ENCODE results near the gene RHBDL1.

RHBDL1 gene

GRCh38 chr16:633336-634050, 42.0 kb upstream of the RHBDL1 start:
- Histone ChIP-seq H3K4me1 (ENCODE audit: insufficient read depth, low read length) (peaks cover 15% of the 10 kb centered on the region; the same call in 1 of the 2 replicates), H3K9me3 (ENCODE audit: control insufficient read depth, insufficient read depth, low read length) (no peaks in the 10 kb centered on the region), H3K36me3 (ENCODE audit: insufficient read depth, low read length) (no peaks in the 10 kb centered on the region), H3K9ac (ENCODE audit: low read depth, low read length) (no peak overlapping the region)

- peaks cover 18% of the 10 kb centered on the region; the same call in 1 of the 2 replicates for H3K4me1 ChIP-seq (ENCODE audit: insufficient read depth, low read length)
Measured at GRCh38 chr16:634051-634670, 41.3 kb upstream of the RHBDL1 start.

GRCh38 chr16:634996-635395, 40.5 kb upstream of the RHBDL1 start:
- H3K9ac ChIP-seq (ENCODE audit: low read depth, low read length): no peak overlapping the region; the same call in 1 of the 2 replicates
- no peaks in the 10 kb centered on the region for H3K9me3 ChIP-seq (ENCODE audit: control insufficient read depth, insufficient read depth, low read length)
- H3K4me1 ChIP-seq (ENCODE audit: insufficient read depth, low read length): peaks cover 14% of the 10 kb centered on the region; the same call in 1 of the 2 replicates
- no peaks in the 10 kb centered on the region for H3K36me3 ChIP-seq (ENCODE audit: insufficient read depth, low read length)

More at GRCh38 chr16:634051-634670, 41.3 kb upstream of the RHBDL1 start:
- Histone ChIP-seq H3K9ac (ENCODE audit: low read depth, low read length) (no peak overlapping the region), H3K36me3 (ENCODE audit: insufficient read depth, low read length) (no peaks in the 10 kb centered on the region), H3K9me3 (ENCODE audit: control insufficient read depth, insufficient read depth, low read length) (no peaks in the 10 kb centered on the region)

GRCh38 chr16:635573-636205, 39.8 kb upstream of the RHBDL1 start:
- Histone ChIP-seq H3K36me3 (ENCODE audit: insufficient read depth, low read length) (no peaks in the 10 kb centered on the region), H3K4me1 (ENCODE audit: insufficient read depth, low read length) (peaks cover 11% of the 10 kb centered on the region; the same call in 1 of the 2 replicates), H3K9me3 (ENCODE audit: control insufficient read depth, insufficient read depth, low read length) (no peaks in the 10 kb centered on the region), H3K9ac (ENCODE audit: low read depth, low read length) (peak overlapping the region; percentile 74)

GRCh38 chr16:636206-637080, 39.0 kb upstream of the RHBDL1 start, which contains the start of gene METTL26:
Gene METTL26 (minus strand): TSS chr16:636305. CDS start chr16:636290, 15 bp downstream.
- Histone ChIP-seq H3K4me1 (ENCODE audit: insufficient read depth, low read length) (peaks cover 11% of the 10 kb centered on the region; the same call in 1 of the 2 replicates), H3K9ac (ENCODE audit: low read depth, low read length) (peak within 1 kb of the TSS; percentile 74), H3K36me3 (ENCODE audit: insufficient read depth, low read length) (no peaks in the 10 kb centered on the region), H3K9me3 (ENCODE audit: control insufficient read depth, insufficient read depth, low read length) (no peaks in the 10 kb centered on the region)

- Histone ChIP-seq H3K36me3 (ENCODE audit: insufficient read depth, low read length) (no peaks in the 10 kb centered on the region), H3K4me1 (ENCODE audit: insufficient read depth, low read length) (peaks cover 11% of the 10 kb centered on the region; the same call in 1 of the 2 replicates), H3K9ac (ENCODE audit: low read depth, low read length) (peak overlapping the region; percentile 74; the same call in 1 of the 2 replicates), H3K9me3 (ENCODE audit: control insufficient read depth, insufficient read depth, low read length) (no peaks in the 10 kb centered on the region)
Measured at GRCh38 chr16:637081-638018, 38.1 kb upstream of the RHBDL1 start.

GRCh38 chr16:638034-638543, 37.4 kb upstream of the RHBDL1 start:
- no peaks in the 10 kb centered on the region for H3K9me3 ChIP-seq (ENCODE audit: control insufficient read depth, insufficient read depth, low read length)
- H3K36me3 ChIP-seq (ENCODE audit: insufficient read depth, low read length): no peaks in the 10 kb centered on the region
- peaks cover 11% of the 10 kb centered on the region; the same call in 1 of the 2 replicates for H3K4me1 ChIP-seq (ENCODE audit: insufficient read depth, low read length)
- no peak overlapping the region for H3K9ac ChIP-seq (ENCODE audit: low read depth, low read length)

GRCh38 chr16:638836-639235, 36.6 kb upstream of the RHBDL1 start:
- no peaks in the 10 kb centered on the region for H3K36me3 ChIP-seq (ENCODE audit: insufficient read depth, low read length)
- peaks cover 11% of the 10 kb centered on the region; the same call in 1 of the 2 replicates for H3K4me1 ChIP-seq (ENCODE audit: insufficient read depth, low read length)

GRCh38 chr16:640614-641013, 34.9 kb upstream of the RHBDL1 start:
- Histone ChIP-seq H3K9me3 (ENCODE audit: control insufficient read depth, insufficient read depth, low read length) (no peaks in the 10 kb centered on the region), H3K36me3 (ENCODE audit: insufficient read depth, low read length) (no peaks in the 10 kb centered on the region), H3K4me1 (ENCODE audit: insufficient read depth, low read length) (peaks cover 11% of the 10 kb centered on the region; the same call in 1 of the 2 replicates), H3K9ac (ENCODE audit: low read depth, low read length) (no peak overlapping the region)

More at GRCh38 chr16:638836-639235, 36.6 kb upstream of the RHBDL1 start:
- Histone ChIP-seq H3K9ac (ENCODE audit: low read depth, low read length) (no peak overlapping the region), H3K9me3 (ENCODE audit: control insufficient read depth, insufficient read depth, low read length) (no peaks in the 10 kb centered on the region)

GRCh38 chr16:641326-642188, 33.9 kb upstream of the RHBDL1 start, which contains the start of gene MCRIP2:
Gene MCRIP2 (plus strand): TSS chr16:641828. CDS start chr16:641992, 164 bp downstream.
- Histone ChIP-seq H3K4me1 (ENCODE audit: insufficient read depth, low read length) (peaks cover 11% of the 10 kb centered on the region; the same call in 1 of the 2 replicates), H3K9ac (ENCODE audit: low read depth, low read length) (peak within 1 kb of the TSS; percentile 70), H3K9me3 (ENCODE audit: control insufficient read depth, insufficient read depth, low read length) (no peaks in the 10 kb centered on the region), H3K36me3 (ENCODE audit: insufficient read depth, low read length) (no peaks in the 10 kb centered on the region)

DNA sequence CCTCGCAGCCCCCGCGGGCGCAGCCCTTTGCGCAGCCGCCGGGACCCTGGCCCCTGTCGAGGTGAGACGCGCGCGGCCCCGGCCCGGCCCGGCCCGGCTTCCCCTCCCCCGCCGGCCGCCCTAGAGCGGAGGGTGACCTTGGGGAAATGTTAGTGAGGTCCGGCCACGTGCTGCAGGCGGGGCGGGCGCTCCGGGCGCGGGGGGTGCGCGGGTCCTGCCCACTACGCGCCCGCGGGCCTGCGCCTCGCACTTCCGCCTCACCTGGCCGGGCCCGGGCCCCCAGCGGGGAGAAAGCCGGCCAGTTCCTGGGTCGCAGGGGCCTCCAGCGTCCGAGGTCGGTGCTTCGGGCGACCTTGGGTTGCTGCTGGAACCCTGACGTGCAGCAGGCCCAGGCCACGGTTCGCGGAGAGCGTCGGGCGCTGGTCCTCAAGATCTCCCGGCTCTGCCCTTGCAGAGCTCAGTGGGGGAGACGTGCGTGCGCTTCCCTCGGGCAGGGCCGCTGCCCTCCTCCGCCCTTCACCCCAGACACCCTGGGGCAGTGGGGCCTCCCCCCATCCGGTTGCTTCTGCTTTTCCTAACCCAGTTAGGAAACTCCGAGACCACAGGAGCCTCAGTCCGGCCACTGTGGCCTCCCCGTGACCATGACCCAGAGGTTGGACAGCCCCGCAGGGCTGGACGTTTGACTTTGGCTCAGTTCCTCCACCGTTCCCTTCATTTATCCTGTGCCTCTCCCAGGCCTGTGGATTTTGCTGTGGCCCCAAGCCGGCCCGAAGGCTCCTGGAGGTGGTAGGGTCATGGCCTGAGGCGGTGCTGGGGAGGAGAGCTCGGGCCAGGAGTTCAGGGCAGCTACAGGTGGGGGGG, 33.1 kb upstream of the RHBDL1 start:
- Histone ChIP-seq H3K9ac (ENCODE audit: low read depth, low read length) (peak overlapping the region; percentile 70), H3K36me3 (ENCODE audit: insufficient read depth, low read length) (no peaks in the 10 kb centered on the region), H3K4me1 (ENCODE audit: insufficient read depth, low read length) (peaks cover 11% of the 10 kb centered on the region; the same call in 1 of the 2 replicates), H3K9me3 (ENCODE audit: control insufficient read depth, insufficient read depth, low read length) (no peaks in the 10 kb centered on the region)
